Ishikawa (cell line): Measurements from ENCODE around the gene FARS2.

Source experiments
- CEBPB ChIP-seq: IDR thresholded peaks from 2 replicates; pipeline ENCODE4 v1.6.1; 2012
- CREB1 ChIP-seq: IDR thresholded peaks from 2 replicates; pipeline ENCODE4 v1.6.1; 2012; ENCODE audit warnings: low read depth
- EGR1 ChIP-seq: IDR thresholded peaks from 2 replicates; pipeline ENCODE4 v1.6.1; 2012
- EP300 ChIP-seq: IDR thresholded peaks from 2 replicates; pipeline ENCODE4 v1.6.1; 2012; ENCODE audit warnings: borderline replicate concordance
- FOXM1 ChIP-seq: IDR thresholded peaks from 2 replicates; pipeline ENCODE4 v1.6.1; 2012; ENCODE audit warnings: low read depth, borderline replicate concordance
- MAX ChIP-seq: IDR thresholded peaks from 2 replicates; pipeline ENCODE4 v1.6.1; 2012
- NFIC ChIP-seq: IDR thresholded peaks from 2 replicates; pipeline ENCODE4 v1.6.1; 2012
- RAD21 ChIP-seq: IDR thresholded peaks from 2 replicates; pipeline ENCODE4 v1.6.1; 2012; ENCODE audit warnings: low read depth
- REST ChIP-seq: IDR thresholded peaks from 2 replicates; pipeline ENCODE4 v1.6.1; 2012; ENCODE audit warnings: low read depth, mild to moderate bottlenecking
- TAF1 ChIP-seq: IDR thresholded peaks from 2 replicates; pipeline ENCODE4 v1.6.1; 2012; ENCODE audit warnings: low read depth, mild to moderate bottlenecking
- TCF12 ChIP-seq: IDR thresholded peaks from 2 replicates; pipeline ENCODE4 v1.6.1; 2012; ENCODE audit warnings: low read depth
- TEAD4 ChIP-seq: IDR thresholded peaks from 2 replicates; pipeline ENCODE4 v1.6.1; 2012
- USF1 ChIP-seq: IDR thresholded peaks from 2 replicates; pipeline ENCODE4 v1.6.1; 2012
- YY1 ChIP-seq: IDR thresholded peaks from 2 replicates; pipeline ENCODE4 v1.6.1; 2012; ENCODE audit warnings: low read depth
- ZBTB7A ChIP-seq: IDR thresholded peaks from 2 replicates; pipeline ENCODE4 v1.6.1; 2012; ENCODE audit warnings: low read depth

FARS2 gene

GRCh38 chr6:5506597-5506996, 245.3 kb downstream of the FARS2 start:
- no peak for TF ChIP-seq EP300

- TF ChIP-seq RAD21 (no peak), REST (no peak), TCF12 (no peak), EP300 (no peak), YY1 (no peak), USF1 (no peak), EGR1 (no peak), ZBTB7A (no peak), TEAD4 (no peak)
Observed at GRCh38 chr6:5507131-5507681, 245.9 kb downstream of the FARS2 start.

GRCh38 chr6:5509106-5509505, 247.8 kb downstream of the FARS2 start:
- TF ChIP-seq TAF1 = no peak
- no peak for TF ChIP-seq CEBPB

- TF ChIP-seq USF1 (no peak), FOXM1 (no peak), EGR1 (no peak), REST (no peak), CEBPB (no peak), NFIC (no peak), TEAD4 (no peak)
Observed at GRCh38 chr6:5510331-5511133, 249.2 kb downstream of the FARS2 start.

GRCh38 chr6:5511954-5512353, 250.6 kb downstream of the FARS2 start:
- no peak for TF ChIP-seq FOXM1
- no peak for TF ChIP-seq EP300
- no peak for TF ChIP-seq TCF12
- TF ChIP-seq EGR1 = no peak
- TF ChIP-seq NFIC = no peak
- no peak for TF ChIP-seq CREB1

GRCh38 chr6:5512422-5512821, 251.1 kb downstream of the FARS2 start:
- TF ChIP-seq YY1 (no peak), CEBPB (no peak), REST (no peak), TCF12 (no peak), RAD21 (no peak), EP300 (no peak), ZBTB7A (no peak), EGR1 (no peak), CREB1 (no peak), MAX (no peak)
